Mesendoderm (in vitro differentiated cells): ENCODE results near the gene COL6A3. TPM values are rescaled to one million over a fixed set of nuclear protein-coding genes. Genes with fewer than 3 reads are reported as not detected.

Experiments used
- DNase-seq: peaks from one replicate; pipeline ENCODE4 v3.0.0; 2013
- H2AK5ac ChIP-seq: 2 replicates; pipeline ENCODE4 v1.6.1; 2013; ENCODE audit warnings: low read length, inconsistent platforms
- H2BK120ac ChIP-seq: 2 replicates; pipeline ENCODE4 v1.6.1; 2013; ENCODE audit warnings: low read depth, mild to moderate bottlenecking, low read length, moderate library complexity, mixed read lengths
- H2BK15ac ChIP-seq: replicated peaks from 2 replicates; pipeline ENCODE4 v1.6.1; 2013; ENCODE audit warnings: low read depth, mild to moderate bottlenecking, moderate library complexity
- H2BK5ac ChIP-seq: 2 replicates; pipeline ENCODE4 v1.6.1; 2013; ENCODE audit warnings: low read length, inconsistent platforms
- H3K18ac ChIP-seq: 2 replicates; pipeline ENCODE4 v1.6.1; 2013; ENCODE audit warnings: mild to moderate bottlenecking, low read length, mixed read lengths
- H3K23ac ChIP-seq: one replicate; pipeline ENCODE4 v1.6.1; 2013; ENCODE audit warnings: low read length
- H3K27ac ChIP-seq: 2 replicates; pipeline ENCODE4 v1.5.1; 2013; ENCODE audit warnings: low read depth, mild to moderate bottlenecking, inconsistent platforms, low read length, moderate library complexity
- H3K27me3 ChIP-seq: 2 replicates; pipeline ENCODE4 v1.6.1; 2013; ENCODE audit warnings: low read length, control low read depth, mild to moderate bottlenecking, inconsistent platforms; ENCODE audit not compliant: insufficient read depth, poor library complexity
- H3K36me3 ChIP-seq: 2 replicates; pipeline ENCODE4 v1.6.1; 2013; ENCODE audit warnings: low read length, inconsistent platforms; ENCODE audit not compliant: control insufficient read depth, insufficient read depth
- H3K4ac ChIP-seq: one replicate; pipeline ENCODE4 v1.6.1; 2013; ENCODE audit warnings: low read depth, mild to moderate bottlenecking, low read length, moderate library complexity
- H3K4me1 ChIP-seq: 2 replicates; pipeline ENCODE4 v1.6.1; 2013; ENCODE audit warnings: low read depth, low read length, inconsistent platforms; ENCODE audit not compliant: control insufficient read depth
- H3K4me2 ChIP-seq: 2 replicates; pipeline ENCODE4 v1.6.1; 2013; ENCODE audit warnings: low read length
- H3K4me3 ChIP-seq: 2 replicates; pipeline ENCODE4 v1.5.1; 2013; ENCODE audit warnings: mild to moderate bottlenecking, low read length
- H3K56ac ChIP-seq: one replicate; pipeline ENCODE4 v1.6.1; 2013; ENCODE audit warnings: low read length
- H3K79me1 ChIP-seq: 2 replicates; pipeline ENCODE4 v1.6.1; 2013; ENCODE audit warnings: low read length, inconsistent platforms
- H3K79me2 ChIP-seq: 2 replicates; pipeline ENCODE4 v1.6.1; 2013; ENCODE audit warnings: mild to moderate bottlenecking, low read length; ENCODE audit not compliant: control insufficient read depth, insufficient read depth
- H3K9ac ChIP-seq: 2 replicates; pipeline ENCODE4 v1.6.1; 2013; ENCODE audit warnings: low read length, inconsistent platforms
- H4K5ac ChIP-seq: one replicate; pipeline ENCODE4 v1.6.1; 2013; ENCODE audit warnings: low read length
- H4K8ac ChIP-seq: one replicate; pipeline ENCODE4 v1.6.1; 2013; ENCODE audit warnings: low read depth, mild to moderate bottlenecking, control low read depth, low read length, moderate library complexity
- WGBS: extraction: QIAGEN DNeasy Blood & Tissue Kit; methylation state at CpG from one replicate; pipeline ENCODE4 v1.1.7; 2013; ENCODE audit warnings: low lambda C conversion rate, missing lambda C conversion rate; ENCODE audit not compliant: insufficient coverage; ENCODE audit errors: extremely low coverage; 5-methylcytosine and 5-hydroxymethylcytosine counted together
- polyA plus RNA-seq, 2 experiments: library from polyadenylated mRNA; stranded (reverse); fragments of 200-250 nt; gene quantifications; one replicate each; pipeline ENCODE4 v1.2.3, GENCODE V29; 2013

COL6A3 gene, protein sequence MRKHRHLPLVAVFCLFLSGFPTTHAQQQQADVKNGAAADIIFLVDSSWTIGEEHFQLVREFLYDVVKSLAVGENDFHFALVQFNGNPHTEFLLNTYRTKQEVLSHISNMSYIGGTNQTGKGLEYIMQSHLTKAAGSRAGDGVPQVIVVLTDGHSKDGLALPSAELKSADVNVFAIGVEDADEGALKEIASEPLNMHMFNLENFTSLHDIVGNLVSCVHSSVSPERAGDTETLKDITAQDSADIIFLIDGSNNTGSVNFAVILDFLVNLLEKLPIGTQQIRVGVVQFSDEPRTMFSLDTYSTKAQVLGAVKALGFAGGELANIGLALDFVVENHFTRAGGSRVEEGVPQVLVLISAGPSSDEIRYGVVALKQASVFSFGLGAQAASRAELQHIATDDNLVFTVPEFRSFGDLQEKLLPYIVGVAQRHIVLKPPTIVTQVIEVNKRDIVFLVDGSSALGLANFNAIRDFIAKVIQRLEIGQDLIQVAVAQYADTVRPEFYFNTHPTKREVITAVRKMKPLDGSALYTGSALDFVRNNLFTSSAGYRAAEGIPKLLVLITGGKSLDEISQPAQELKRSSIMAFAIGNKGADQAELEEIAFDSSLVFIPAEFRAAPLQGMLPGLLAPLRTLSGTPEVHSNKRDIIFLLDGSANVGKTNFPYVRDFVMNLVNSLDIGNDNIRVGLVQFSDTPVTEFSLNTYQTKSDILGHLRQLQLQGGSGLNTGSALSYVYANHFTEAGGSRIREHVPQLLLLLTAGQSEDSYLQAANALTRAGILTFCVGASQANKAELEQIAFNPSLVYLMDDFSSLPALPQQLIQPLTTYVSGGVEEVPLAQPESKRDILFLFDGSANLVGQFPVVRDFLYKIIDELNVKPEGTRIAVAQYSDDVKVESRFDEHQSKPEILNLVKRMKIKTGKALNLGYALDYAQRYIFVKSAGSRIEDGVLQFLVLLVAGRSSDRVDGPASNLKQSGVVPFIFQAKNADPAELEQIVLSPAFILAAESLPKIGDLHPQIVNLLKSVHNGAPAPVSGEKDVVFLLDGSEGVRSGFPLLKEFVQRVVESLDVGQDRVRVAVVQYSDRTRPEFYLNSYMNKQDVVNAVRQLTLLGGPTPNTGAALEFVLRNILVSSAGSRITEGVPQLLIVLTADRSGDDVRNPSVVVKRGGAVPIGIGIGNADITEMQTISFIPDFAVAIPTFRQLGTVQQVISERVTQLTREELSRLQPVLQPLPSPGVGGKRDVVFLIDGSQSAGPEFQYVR (N-terminal part only)
- polyA plus RNA-seq (2013, experiment 1 of 2) = 0.76 TPM
- 0.81 TPM for polyA plus RNA-seq (2013, experiment 2 of 2)

DNA sequence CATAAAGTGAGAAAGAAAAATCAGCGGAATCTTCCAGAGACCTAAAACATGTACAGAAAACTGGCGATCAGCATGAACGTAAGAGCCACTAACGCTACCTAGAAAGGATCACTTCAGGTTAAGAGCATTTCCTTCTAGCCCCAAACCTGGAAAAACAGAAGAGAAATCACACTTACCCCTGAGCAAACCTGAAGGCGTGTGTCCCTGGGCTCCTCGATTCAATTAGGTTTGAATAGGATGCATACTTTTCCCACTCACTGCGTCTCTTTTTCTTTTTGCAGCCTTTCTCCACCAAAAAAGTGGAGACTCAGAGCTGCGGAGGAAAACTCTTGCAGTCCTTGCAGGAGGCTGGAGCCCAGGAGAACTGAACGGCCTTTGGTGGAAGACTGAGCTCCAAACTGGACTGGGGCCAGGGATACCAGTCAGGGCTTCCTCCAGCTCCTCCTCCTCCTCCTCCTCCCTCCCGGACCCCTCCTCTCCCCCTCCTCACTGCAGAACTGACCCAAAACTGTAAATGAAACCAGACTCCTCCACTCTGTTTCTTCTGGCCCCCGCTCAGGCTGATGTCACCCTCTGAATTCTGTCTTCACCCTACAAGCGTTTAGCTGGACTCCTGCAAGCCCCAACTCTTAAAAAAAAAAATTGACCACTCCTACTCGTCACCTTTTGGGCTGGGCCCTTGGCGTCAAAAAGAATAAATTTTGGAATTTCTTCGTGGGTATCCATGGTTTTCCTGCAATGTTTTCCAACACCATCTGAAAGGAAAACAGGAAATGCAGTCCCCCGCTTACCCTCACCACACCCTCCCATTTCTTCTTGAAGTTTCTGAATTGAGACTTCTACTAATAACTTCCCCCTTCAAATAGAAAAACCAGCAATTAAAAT lies at the start of gene COL6A3:
TSS of gene COL6A3 (minus strand) at position 388 of the 885 bp plus-strand sequence. CDS start 17,347 bp downstream, outside the sequence.
- no peak within 1 kb of the TSS for H2BK5ac ChIP-seq

DNA sequence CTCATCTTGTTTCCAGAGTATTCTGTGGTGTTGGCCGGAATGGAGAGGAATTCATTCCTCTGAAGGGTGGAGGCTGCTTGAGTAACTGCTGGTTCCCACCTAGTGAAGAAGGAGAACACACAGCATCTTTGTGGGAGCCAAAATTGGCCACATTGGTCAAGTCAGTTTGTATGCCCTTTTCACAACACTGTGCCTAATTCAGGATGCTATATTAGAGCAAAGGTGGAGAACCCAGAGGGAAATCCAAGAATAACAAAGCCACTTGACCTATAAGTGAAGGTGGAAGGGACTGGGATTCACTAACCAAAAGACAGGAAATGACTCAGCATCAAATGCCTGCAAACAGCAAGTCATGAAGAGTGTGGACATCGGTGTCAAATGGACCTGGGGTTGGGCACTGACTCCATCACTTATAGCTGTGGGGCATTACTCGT lies 45.8 kb upstream of the COL6A3 start:
- no peak overlapping the region for H3K27ac ChIP-seq
- H4K5ac ChIP-seq = no peak overlapping the region
- no peak overlapping the region for H3K18ac ChIP-seq
- no peaks in the 10 kb centered on the region for H3K79me1 ChIP-seq
- no peak overlapping the region for H3K23ac ChIP-seq
- no peak overlapping the region for H3K4me3 ChIP-seq
- H4K8ac ChIP-seq = no peak overlapping the region
- H3K4me2 ChIP-seq = no peak overlapping the region
- no CpG with 5 or more reads among the region's 3 CpGs for WGBS
- no peaks in the 10 kb centered on the region for H3K79me2 ChIP-seq
- no peaks in the 10 kb centered on the region for H3K4me1 ChIP-seq
- H3K56ac ChIP-seq = no peak overlapping the region
- H2BK5ac ChIP-seq = no peak overlapping the region
- no peak overlapping the region for H2BK15ac ChIP-seq
- no peak overlapping the region for H2BK120ac ChIP-seq
- H3K9ac ChIP-seq = no peak overlapping the region
- no peaks in the 10 kb centered on the region for H3K36me3 ChIP-seq
- no peaks in the 10 kb centered on the region for H3K27me3 ChIP-seq
- peak; percentile 56 for DNase-seq
- H3K4ac ChIP-seq = no peak overlapping the region
- no peak overlapping the region for H2AK5ac ChIP-seq

More for the DNA sequence above, at the start of gene COL6A3:
- Histone ChIP-seq H3K56ac (no peak within 1 kb of the TSS), H4K5ac (no peak within 1 kb of the TSS), H3K79me2 (no peaks in the 10 kb centered on the region), H2BK120ac (no peak within 1 kb of the TSS), H3K36me3 (no peaks in the 10 kb centered on the region), H3K4me3 (no peak within 1 kb of the TSS), H4K8ac (no peak within 1 kb of the TSS), H3K9ac (no peak within 1 kb of the TSS), H3K23ac (no peak within 1 kb of the TSS), H2AK5ac (no peak within 1 kb of the TSS), H3K4me1 (no peaks in the 10 kb centered on the region), H3K27ac (no peak within 1 kb of the TSS), H3K79me1 (no peaks in the 10 kb centered on the region), H2BK15ac (no peak within 1 kb of the TSS), H3K4me2 (no peak within 1 kb of the TSS), H3K18ac (no peak within 1 kb of the TSS), H3K27me3 (no peaks in the 10 kb centered on the region), H3K4ac (no peak within 1 kb of the TSS)
- no peak for DNase-seq
- WGBS = no CpG with 5 or more reads among the region's 16 CpGs

DNA sequence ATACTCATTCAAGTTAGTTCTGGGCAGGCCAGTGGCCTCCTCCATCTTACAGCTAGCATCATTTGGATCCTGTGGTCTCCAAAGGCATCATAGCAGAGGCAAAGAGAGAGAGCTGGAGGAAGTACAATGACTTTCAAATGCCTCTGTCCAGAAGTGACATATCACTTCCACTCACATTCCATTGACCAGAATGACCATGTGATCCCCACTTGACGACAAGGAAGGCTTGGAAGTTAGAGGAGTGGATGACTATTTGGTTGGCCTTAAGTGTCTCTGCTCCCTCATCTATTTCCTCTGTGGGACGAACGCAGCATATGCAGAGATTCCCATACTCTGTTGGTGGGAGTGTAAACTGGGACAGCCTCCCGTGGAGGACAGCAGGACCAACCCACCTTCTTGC lies 45.3 kb upstream of the COL6A3 start:
- Histone ChIP-seq H2BK5ac (no peak overlapping the region), H4K8ac (no peak overlapping the region), H3K18ac (no peak overlapping the region), H3K79me2 (no peaks in the 10 kb centered on the region), H3K4me3 (no peak overlapping the region), H2BK15ac (no peak overlapping the region), H3K56ac (no peak overlapping the region), H2AK5ac (no peak overlapping the region), H3K4ac (no peak overlapping the region), H3K9ac (no peak overlapping the region), H3K27me3 (no peaks in the 10 kb centered on the region), H3K4me1 (no peaks in the 10 kb centered on the region), H2BK120ac (no peak overlapping the region), H3K23ac (no peak overlapping the region), H3K4me2 (no peak overlapping the region), H3K79me1 (no peaks in the 10 kb centered on the region), H3K36me3 (no peaks in the 10 kb centered on the region), H3K27ac (no peak overlapping the region), H4K5ac (no peak overlapping the region)
- no peak for DNase-seq
- no CpG with 5 or more reads among the region's 4 CpGs for WGBS

DNA sequence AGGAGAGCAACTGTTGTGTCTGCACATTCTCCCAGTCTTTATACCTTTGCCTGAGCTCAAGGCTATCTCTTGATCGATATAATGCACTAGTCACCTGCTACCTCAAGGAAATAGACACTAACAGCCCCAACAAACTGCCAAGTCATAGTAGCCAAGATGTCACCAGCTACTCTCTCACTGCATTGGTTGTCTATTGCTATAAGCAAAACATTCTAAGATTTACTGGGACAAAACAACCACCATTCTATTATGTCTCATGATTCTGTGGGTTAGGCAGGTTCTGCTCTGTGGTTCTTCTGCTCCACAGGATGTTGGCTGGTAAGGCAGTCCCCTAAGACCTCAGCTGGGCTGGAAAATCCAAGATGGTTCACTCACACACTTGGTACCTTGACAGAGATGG lies 44.6 kb upstream of the COL6A3 start:
- Histone ChIP-seq H3K79me2 (no peaks in the 10 kb centered on the region), H3K9ac (no peak overlapping the region), H3K36me3 (no peaks in the 10 kb centered on the region), H2BK15ac (no peak overlapping the region), H3K4me1 (no peaks in the 10 kb centered on the region), H2AK5ac (no peak overlapping the region), H3K18ac (no peak overlapping the region), H3K27ac (no peak overlapping the region), H3K27me3 (no peaks in the 10 kb centered on the region), H2BK120ac (no peak overlapping the region), H4K5ac (no peak overlapping the region), H3K4me3 (no peak overlapping the region), H4K8ac (no peak overlapping the region), H3K79me1 (no peaks in the 10 kb centered on the region), H3K23ac (no peak overlapping the region), H3K4ac (no peak overlapping the region), H3K4me2 (no peak overlapping the region), H3K56ac (no peak overlapping the region), H2BK5ac (no peak overlapping the region)
- no peak for DNase-seq
- no CpG with 5 or more reads among the region's 1 CpG for WGBS

DNA sequence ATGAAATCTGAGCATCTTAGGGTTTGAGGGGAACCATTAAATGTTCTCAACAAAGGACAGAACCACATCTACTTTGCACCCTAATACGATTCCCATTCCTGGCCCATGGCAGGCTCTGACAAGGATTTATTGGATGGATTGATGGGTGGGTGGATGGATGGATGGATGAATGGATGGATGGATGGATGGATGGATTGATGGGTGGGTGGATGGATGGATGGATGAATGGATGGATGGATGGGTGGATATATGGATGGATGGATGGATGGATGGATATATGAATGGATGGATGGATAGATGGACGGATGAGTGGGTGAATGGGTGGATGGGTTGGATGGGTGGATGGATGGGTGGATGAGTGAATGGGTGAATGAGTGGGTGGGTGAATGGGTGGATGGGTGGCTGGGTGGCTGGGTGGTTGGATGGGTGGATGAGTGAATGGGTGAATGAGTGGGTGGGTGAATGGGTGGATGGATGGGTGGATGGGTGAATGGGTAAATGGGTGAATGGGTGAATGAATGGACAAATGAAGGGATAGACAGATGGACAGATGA lies 43.5 kb upstream of the COL6A3 start:
- H3K79me2 ChIP-seq = no peaks in the 10 kb centered on the region
- no peak overlapping the region for H3K4ac ChIP-seq
- no peaks in the 10 kb centered on the region for H3K79me1 ChIP-seq
- no peak overlapping the region for H3K9ac ChIP-seq
- no peak overlapping the region for H2BK15ac ChIP-seq
- no peaks in the 10 kb centered on the region for H3K27me3 ChIP-seq
- no peaks in the 10 kb centered on the region for H3K36me3 ChIP-seq
- no CpG with 5 or more reads among the region's 2 CpGs for WGBS
- no peak overlapping the region for H3K4me3 ChIP-seq
- no peaks in the 10 kb centered on the region for H3K4me1 ChIP-seq
- DNase-seq = no peak
- no peak overlapping the region for H3K27ac ChIP-seq
- no peak overlapping the region for H4K5ac ChIP-seq
- H3K23ac ChIP-seq = no peak overlapping the region
- no peak overlapping the region for H4K8ac ChIP-seq
- no peak overlapping the region for H3K4me2 ChIP-seq
- no peak overlapping the region for H3K18ac ChIP-seq
- no peak overlapping the region for H2BK5ac ChIP-seq
- H2AK5ac ChIP-seq = no peak overlapping the region
- no peak overlapping the region for H2BK120ac ChIP-seq
- no peak overlapping the region for H3K56ac ChIP-seq
